Measurements from ENCODE around the gene FGB. TPM values are rescaled to one million over a fixed set of nuclear protein-coding genes. Genes with fewer than 3 reads are reported as not detected.

The FGB gene
- total RNA-seq, 4 donors from 2014 or later = not detected

- DNase-seq = no peak
- Histone ChIP-seq H3K9me3 (no peaks in the 10 kb centered on the region), H3K27ac (no peak overlapping the region), H3K27me3 (no peaks in the 10 kb centered on the region), H3K4me1 (peaks cover 0 to 6% (median 0%) of the 10 kb centered on the region in 4 donors), H3K4me3 (no peak overlapping the region), H3K36me3 (no peaks in the 10 kb centered on the region)
- TF ChIP-seq, protein P1, sequence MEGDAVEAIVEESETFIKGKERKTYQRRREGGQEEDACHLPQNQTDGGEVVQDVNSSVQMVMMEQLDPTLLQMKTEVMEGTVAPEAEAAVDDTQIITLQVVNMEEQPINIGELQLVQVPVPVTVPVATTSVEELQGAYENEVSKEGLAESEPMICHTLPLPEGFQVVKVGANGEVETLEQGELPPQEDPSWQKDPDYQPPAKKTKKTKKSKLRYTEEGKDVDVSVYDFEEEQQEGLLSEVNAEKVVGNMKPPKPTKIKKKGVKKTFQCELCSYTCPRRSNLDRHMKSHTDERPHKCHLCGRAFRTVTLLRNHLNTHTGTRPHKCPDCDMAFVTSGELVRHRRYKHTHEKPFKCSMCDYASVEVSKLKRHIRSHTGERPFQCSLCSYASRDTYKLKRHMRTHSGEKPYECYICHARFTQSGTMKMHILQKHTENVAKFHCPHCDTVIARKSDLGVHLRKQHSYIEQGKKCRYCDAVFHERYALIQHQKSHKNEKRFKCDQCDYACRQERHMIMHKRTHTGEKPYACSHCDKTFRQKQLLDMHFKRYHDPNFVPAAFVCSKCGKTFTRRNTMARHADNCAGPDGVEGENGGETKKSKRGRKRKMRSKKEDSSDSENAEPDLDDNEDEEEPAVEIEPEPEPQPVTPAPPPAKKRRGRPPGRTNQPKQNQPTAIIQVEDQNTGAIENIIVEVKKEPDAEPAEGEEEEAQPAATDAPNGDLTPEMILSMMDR (IDR thresholded peaks at IDR 0.05) = no peak
- TF ChIP-seq POLR2A (IDR thresholded peaks at IDR 0.05) = no peak
These were observed 36.7 kb upstream of the FGB start for GRCh38 chr4:154526151-154526550.

GRCh38 chr4:154527308-154527707, 35.5 kb upstream of the FGB start:
- TF ChIP-seq, protein P1 (IDR thresholded peaks at IDR 0.05) = no peak
- TF ChIP-seq POLR2A (IDR thresholded peaks at IDR 0.05) = no peak
- Histone ChIP-seq H3K9me3 (no peaks in the 10 kb centered on the region), H3K4me3 (no peak overlapping the region), H3K27me3 (no peaks in the 10 kb centered on the region), H3K27ac (no peak overlapping the region), H3K36me3 (no peaks in the 10 kb centered on the region), H3K4me1 (peaks cover 0 to 6% (median 0%) of the 10 kb centered on the region in 4 donors)
- DNase-seq = no peak

DNA sequence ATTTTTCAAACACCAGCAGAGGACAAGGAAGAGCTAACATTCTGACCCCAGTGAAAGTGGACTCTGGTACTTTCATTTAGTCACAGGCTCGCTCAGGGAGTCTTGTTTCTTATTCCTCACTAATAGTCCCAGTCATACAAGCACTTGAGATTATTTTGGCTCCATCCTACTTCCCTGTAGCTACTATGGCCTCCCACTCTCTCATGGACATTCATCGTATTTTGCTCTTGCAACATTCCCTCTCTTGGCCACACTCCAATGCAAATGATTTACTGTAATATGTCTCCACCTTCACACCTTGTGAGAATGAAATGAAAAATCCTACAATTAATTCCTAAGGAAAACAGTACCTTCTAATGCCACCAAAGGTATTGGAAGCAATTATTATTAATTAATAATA, 33.9 kb upstream of the FGB start:
- H3K27me3 ChIP-seq = no peaks in the 10 kb centered on the region
- H3K27ac ChIP-seq = no peak overlapping the region
- DNase-seq = no peak
- no peaks in the 10 kb centered on the region for H3K36me3 ChIP-seq
- peaks cover 0 to 6% (median 0%) of the 10 kb centered on the region in 4 donors for H3K4me1 ChIP-seq
- no peak overlapping the region for H3K4me3 ChIP-seq
- no peaks in the 10 kb centered on the region for H3K9me3 ChIP-seq
- TF ChIP-seq, protein P1 (IDR thresholded peaks at IDR 0.05) = no peak
- TF ChIP-seq POLR2A (IDR thresholded peaks at IDR 0.05) = no peak

DNA sequence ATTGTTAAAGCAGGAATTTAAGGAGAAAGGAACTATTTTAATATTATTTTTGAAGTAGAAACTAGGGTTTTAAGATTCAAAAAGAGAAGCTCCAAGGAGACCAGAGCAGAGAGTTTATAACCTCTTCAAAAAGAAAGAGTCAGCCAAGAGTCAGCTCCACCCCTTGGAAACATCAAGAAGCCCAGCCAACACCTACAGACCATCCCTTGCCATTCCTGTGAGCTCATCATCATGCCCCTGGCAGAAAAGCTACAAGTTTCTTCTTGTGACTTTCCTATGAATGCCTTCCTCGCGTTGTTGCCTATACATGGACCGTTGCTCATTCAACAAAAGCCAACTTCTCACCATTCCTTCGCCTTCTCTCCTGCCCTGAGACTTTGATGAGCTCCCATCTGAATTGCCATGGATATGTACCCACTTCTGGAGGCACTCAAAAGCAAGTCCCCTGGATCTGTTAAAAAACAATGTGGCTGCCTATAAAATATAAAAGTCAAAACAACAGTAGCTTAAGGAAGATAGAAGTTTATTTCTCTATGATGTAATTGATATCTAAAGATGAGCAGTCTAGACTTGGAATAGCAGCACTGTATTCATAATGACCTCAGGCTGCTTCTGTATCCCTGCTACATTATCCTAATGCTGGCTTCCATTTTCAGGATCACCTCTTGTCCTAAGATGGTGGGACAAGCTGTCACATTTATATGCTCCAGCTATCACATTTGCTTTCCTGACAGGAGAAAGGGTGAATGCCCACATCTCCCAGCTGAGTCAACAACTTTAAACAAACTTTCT, 32.9 kb upstream of the FGB start:
- no peak for DNase-seq
- Histone ChIP-seq H3K36me3 (no peaks in the 10 kb centered on the region), H3K9me3 (no peaks in the 10 kb centered on the region), H3K4me3 (no peak overlapping the region), H3K27me3 (no peaks in the 10 kb centered on the region), H3K4me1 (peaks cover 0 to 6% (median 0%) of the 10 kb centered on the region in 4 donors), H3K27ac (no peak overlapping the region)
- TF ChIP-seq POLR2A (IDR thresholded peaks at IDR 0.05) = no peak
- TF ChIP-seq, protein P1 (IDR thresholded peaks at IDR 0.05) = no peak

DNA sequence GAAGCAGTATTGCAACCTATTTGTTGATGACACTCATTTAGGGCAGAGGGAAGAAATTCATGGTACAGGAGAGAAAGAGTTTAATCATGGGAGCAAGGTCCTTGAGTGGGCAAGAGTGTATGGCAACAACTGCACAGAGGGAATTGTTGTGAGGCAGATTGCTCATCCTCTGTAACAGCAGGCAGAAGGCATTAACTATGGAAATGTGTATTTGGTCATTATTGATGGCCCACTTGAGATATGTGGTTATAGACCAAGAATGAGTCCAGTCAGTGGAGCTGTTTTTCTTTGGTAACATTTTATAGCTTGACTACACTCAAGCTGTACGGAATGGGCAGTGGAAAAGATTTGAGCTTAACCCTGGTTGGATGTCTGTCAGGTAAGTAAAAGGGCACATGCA, 28.5 kb upstream of the FGB start:
- no peak for DNase-seq
- H3K9me3 ChIP-seq = no peaks in the 10 kb centered on the region
- no peaks in the 10 kb centered on the region for H3K27me3 ChIP-seq

More for the DNA sequence above, 28.5 kb upstream of the FGB start:
- Histone ChIP-seq H3K27ac (no peak overlapping the region), H3K36me3 (peaks cover 0 to 34% (median 0%) of the 10 kb centered on the region in 3 donors), H3K4me1 (peaks cover 0 to 6% (median 0%) of the 10 kb centered on the region in 4 donors), H3K4me3 (no peak overlapping the region)
- TF ChIP-seq POLR2A (IDR thresholded peaks at IDR 0.05) = no peak
- TF ChIP-seq, protein P1 (IDR thresholded peaks at IDR 0.05) = no peak

Measured in Peyer's patch (tissue), 4 donors.